HL-60 (cell line): ENCODE results near the gene ABCC5.

Experiments used
- CTCF ChIP-seq: IDR thresholded peaks from one replicate; pipeline ENCODE4 v1.5.1; 2011; ENCODE audit warnings: low read length, control low read depth, inconsistent platforms; ENCODE audit not compliant: insufficient read depth
- GABPA ChIP-seq: IDR thresholded peaks from 2 replicates; pipeline ENCODE4 v1.6.1; 2012; ENCODE audit warnings: low read depth
- POLR2AphosphoS5 ChIP-seq: IDR thresholded peaks from 2 replicates; pipeline ENCODE4 v1.6.1; 2012; ENCODE audit warnings: low read depth
- REST ChIP-seq: IDR thresholded peaks from 2 replicates; pipeline ENCODE4 v1.6.1; 2012; ENCODE audit warnings: low read depth; ENCODE audit not compliant: insufficient replicate concordance
- SPI1 ChIP-seq: IDR thresholded peaks from 2 replicates; pipeline ENCODE4 v1.6.1; 2012; ENCODE audit warnings: low read depth, mild to moderate bottlenecking, borderline replicate concordance

GRCh38 chr3:183930086-183930485, 87.6 kb downstream of the ABCC5 start:
- no peak for TF ChIP-seq CTCF
- no peak for TF ChIP-seq SPI1
- TF ChIP-seq GABPA, result no peak
- no peak for TF ChIP-seq REST
- TF ChIP-seq POLR2AphosphoS5, result no peak
